ENCODE results near the gene IL20.

The IL20 gene

DNA sequence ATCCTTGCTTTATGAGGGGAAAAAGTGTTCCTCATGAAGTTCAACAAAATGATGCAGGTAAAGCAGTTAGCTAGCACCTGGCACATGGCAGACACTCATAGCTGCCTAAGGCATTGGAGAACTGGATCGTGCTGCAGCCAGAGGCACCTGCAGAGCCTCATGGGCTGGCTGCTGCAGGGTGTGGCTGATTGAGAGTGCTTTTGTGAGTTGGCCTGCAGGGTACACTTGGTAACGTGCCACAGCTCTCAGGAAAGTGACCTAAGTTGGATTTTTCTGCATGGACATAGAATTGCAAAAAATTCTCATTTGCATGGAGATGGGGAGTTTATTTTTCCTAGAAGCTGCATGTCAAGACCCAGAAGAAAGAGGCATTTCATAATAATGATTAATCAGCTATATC lies 31.6 kb upstream of the IL20 start:
- H3K4me3 ChIP-seq (replicated peaks in 1 of 2; ENCODE audit: low read depth in 2 of 2, low read length in 2 of 2): no peak overlapping the region
- TF ChIP-seq, protein P1, sequence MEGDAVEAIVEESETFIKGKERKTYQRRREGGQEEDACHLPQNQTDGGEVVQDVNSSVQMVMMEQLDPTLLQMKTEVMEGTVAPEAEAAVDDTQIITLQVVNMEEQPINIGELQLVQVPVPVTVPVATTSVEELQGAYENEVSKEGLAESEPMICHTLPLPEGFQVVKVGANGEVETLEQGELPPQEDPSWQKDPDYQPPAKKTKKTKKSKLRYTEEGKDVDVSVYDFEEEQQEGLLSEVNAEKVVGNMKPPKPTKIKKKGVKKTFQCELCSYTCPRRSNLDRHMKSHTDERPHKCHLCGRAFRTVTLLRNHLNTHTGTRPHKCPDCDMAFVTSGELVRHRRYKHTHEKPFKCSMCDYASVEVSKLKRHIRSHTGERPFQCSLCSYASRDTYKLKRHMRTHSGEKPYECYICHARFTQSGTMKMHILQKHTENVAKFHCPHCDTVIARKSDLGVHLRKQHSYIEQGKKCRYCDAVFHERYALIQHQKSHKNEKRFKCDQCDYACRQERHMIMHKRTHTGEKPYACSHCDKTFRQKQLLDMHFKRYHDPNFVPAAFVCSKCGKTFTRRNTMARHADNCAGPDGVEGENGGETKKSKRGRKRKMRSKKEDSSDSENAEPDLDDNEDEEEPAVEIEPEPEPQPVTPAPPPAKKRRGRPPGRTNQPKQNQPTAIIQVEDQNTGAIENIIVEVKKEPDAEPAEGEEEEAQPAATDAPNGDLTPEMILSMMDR (IDR thresholded peaks at IDR 0.05; ENCODE audit: low read depth, low read length): no peak
- DNase-seq (ENCODE audit: low read depth in 2 of 2): no peak

DNA sequence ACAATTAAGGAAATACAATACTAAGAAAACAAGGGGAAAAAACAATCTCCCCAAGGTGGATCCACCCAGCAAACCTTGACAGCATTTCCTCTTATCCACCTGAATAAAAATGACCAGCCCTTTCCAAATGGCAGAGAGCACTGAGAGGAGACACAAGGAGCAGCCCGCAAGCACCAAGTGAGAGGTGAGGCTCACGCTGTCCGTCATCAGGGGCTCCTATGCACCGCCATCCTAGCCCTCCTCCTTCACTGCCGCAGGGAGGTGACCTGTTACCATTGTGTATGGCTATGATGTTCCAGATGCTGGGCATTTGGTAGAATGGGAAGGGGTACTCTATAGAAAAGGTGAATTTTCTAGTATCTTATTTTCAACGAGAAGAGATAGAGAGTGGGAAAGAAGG lies 31.2 kb upstream of the IL20 start:
- H3K4me3 ChIP-seq (replicated peaks in 1 of 2; ENCODE audit: low read depth in 2 of 2, low read length in 2 of 2): no peak overlapping the region
- DNase-seq (ENCODE audit: low read depth in 2 of 2): no peak
- TF ChIP-seq, protein P1 (IDR thresholded peaks at IDR 0.05; ENCODE audit: low read depth, low read length): no peak

DNA sequence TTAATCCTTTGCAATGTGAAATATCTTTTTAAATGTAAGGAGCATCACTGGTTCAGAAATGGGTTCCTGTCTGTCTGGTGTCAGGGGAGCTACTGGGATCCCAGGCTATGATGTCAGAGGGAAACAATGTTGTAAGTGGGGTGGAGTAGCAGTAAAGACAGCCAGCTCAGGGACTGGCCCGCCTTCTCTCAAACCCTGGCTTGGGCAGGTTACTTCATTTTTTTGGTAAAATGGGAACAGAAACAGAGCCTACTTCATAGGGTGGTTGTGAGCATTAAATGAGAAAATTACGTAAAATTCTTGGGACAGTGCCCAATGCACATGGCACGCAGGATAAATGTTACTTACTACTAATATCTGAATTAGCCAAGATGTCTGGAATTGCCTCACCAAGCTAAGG lies 30.7 kb upstream of the IL20 start:
- TF ChIP-seq, protein P1 (IDR thresholded peaks at IDR 0.05; ENCODE audit: low read depth, low read length): no peak
- DNase-seq (ENCODE audit: low read depth in 2 of 2): peak; percentile 42 to 49
- no peak overlapping the region for H3K4me3 ChIP-seq (replicated peaks in 1 of 2; ENCODE audit: low read depth in 2 of 2, low read length in 2 of 2)

DNA sequence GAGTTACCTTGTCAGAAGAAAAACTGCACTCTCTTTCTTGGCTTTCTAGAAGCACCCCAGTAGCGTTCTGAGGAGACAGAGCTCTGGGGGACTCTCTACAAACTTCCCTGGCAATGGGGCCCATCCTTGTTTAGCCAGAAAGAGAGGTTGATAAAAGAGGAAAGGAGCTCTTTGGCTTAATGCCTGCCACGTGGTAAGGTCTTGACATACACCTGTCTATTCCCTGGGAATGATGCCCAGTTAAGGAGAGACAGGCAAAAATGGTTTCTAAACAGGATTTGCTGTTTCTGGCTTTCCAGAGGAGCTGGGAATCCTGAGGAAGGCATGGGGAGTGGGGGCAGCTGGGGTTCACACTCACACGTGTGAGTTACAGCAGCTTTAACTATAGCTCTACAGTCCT lies 30.2 kb upstream of the IL20 start:
- no peak overlapping the region for H3K4me3 ChIP-seq (replicated peaks in 1 of 2; ENCODE audit: low read depth in 2 of 2, low read length in 2 of 2)
- DNase-seq (ENCODE audit: low read depth in 2 of 2): no peak
- TF ChIP-seq, protein P1 (IDR thresholded peaks at IDR 0.05; ENCODE audit: low read depth, low read length): no peak

DNA sequence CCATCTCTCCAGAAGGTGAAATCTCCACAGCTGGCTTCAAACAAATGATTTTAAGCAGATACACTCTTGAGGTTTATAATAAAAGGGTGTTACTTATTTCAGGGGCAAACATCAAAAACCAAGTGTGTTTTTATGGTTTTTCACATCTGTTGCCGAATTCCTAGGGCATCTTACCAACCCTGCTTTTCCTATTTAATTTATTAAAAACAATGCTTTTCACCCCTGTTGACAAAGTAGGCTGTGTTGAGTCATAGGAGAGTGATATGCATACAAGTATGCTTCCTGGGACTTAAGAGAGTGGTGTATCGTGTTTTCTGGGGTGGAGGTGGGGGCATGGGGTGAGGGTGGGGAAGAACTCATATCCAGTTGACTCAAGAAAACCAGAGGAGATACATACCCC lies 29.3 kb upstream of the IL20 start:
- TF ChIP-seq, protein P1 (IDR thresholded peaks at IDR 0.05; ENCODE audit: low read depth, low read length): no peak
- peak; percentile 31 to 40 for DNase-seq (ENCODE audit: low read depth in 2 of 2)
- H3K4me3 ChIP-seq (replicated peaks in 1 of 2; ENCODE audit: low read depth in 2 of 2, low read length in 2 of 2): no peak overlapping the region

DNA sequence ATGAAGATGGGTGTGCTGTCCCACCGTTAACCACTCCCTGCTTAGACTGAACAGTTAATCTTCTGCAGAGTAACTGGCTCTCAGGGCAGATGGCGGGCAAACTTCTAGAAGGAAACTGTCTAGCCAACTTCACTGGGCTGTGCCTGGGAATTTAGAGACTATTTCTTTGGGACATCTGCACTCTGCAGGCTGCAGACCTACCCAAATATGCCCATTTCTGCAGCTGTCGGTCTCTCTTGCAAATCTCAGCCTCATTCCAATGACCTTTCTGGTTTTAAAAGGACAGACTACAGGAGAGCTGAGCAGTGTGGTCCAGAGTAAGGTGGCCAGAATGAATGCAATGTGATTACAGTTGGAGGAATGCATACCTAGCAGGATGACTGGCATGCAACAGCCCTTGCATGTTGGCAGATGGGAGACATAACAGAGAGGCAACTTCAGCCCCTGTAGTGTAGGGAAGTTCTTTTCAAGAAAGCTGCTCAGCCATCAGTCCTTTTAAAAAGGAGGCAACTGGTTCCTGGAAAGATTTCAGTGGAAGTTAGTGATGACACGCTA lies 26.3 kb upstream of the IL20 start:
- no peak overlapping the region for H3K4me3 ChIP-seq (replicated peaks in 1 of 2; ENCODE audit: low read depth in 2 of 2, low read length in 2 of 2)
- no peak for DNase-seq (ENCODE audit: low read depth in 2 of 2)
- TF ChIP-seq, protein P1 (IDR thresholded peaks at IDR 0.05; ENCODE audit: low read depth, low read length): no peak

DNA sequence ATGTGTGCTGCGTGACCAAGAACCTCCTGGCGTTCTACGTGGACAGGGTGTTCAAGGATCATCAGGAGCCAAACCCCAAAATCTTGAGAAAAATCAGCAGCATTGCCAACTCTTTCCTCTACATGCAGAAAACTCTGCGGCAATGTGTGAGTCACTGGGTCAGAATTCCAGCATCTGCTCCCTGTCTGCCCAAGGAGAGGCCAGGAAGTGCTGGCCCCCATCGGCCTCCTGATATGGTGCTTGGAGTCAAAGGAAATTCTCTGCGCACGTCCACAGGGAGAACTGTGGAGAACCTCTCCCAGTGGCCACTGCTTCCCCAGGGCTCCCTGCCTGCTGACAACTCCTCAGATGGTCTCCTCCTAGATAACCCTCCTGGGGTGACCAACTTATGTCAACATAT lies 25.6 kb upstream of the IL20 start:
- H3K4me3 ChIP-seq (replicated peaks in 1 of 2; ENCODE audit: low read depth in 2 of 2, low read length in 2 of 2): no peak overlapping the region
- TF ChIP-seq, protein P1 (IDR thresholded peaks at IDR 0.05; ENCODE audit: low read depth, low read length): no peak
- DNase-seq (ENCODE audit: low read depth in 2 of 2): peak; percentile 66 to 89
